ENCODE results near the gene MCOLN2.

Gene MCOLN2

DNA sequence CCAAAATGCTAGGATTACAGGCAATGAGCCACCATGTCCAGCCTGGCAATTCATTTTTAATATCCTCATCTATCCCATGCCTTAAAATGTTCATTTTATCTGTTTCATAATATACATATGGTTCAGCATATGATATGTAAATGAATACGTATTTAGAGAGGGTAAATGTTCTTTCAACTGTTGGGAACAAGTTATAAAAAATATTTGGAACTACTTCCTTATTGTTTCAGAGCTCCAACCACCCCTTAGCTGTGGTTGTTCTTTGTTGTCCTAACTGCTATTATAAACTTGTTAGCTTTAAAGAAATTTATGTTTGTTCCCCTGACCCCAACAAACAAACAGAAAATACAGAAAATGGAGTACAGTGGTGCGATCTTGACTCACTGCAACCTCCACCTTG, 14.5 kb downstream of the MCOLN2 start:
- no peak for DNase-seq

DNA sequence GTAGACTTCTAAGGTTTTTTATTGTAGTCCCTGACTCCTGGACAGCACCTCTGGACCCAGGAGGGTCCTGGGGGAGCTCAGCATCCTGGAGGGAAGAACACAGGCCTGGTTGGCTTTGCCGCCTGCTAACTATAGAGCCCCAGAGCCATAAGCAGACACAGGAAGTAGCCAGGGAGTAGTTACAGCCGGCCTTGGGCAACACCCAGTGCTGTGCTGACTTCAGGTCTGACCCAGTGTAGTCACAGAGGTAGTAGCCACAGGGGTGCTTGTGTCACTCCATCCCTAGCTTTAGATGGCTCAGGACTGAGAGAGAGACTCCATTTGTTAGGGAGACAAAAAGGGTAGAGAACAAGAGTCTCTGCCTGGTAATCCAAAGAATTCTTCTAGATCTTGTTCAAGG, 21.9 kb downstream of the MCOLN2 start:
- DNase-seq: no peak

DNA sequence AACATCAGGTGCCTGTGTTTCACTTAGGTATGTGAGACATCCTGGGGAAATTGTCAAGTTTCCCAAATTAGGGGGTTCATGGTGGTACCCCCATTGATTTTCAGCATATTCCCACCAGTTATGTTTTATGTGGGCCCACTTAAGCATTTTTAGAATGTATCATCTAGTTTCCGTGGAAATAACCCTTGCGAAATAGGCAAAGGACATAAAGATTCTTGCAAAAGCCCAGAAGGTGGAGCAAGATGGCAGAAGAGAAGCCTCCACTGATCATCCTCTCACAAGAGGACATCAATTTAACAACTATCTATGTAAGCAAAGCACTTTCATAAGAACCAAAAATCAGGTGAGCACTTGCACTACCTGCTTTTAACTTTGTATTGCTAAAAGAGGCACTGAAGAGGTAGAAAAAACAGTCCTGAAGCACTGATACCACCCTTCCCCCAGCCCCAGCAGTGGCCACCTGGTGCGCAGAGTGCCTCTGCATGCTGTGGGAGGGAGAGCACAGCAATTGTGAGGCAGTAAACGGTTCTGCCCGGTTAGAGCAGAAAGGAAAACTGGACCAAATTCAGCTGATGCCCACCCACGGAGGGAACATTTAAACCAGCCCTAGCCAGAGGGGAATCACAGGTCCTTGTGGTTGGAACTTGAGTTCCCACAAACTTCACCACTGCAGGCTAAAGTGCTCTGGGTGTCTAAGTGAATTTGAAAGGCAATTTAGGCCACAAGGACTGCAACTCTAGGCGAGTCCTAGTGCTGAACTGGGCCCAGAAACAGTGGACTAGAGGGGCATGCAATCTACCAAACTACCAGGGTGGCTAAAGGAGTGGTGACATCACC, 23.2 kb downstream of the MCOLN2 start:
- DNase-seq: no peak

DNA sequence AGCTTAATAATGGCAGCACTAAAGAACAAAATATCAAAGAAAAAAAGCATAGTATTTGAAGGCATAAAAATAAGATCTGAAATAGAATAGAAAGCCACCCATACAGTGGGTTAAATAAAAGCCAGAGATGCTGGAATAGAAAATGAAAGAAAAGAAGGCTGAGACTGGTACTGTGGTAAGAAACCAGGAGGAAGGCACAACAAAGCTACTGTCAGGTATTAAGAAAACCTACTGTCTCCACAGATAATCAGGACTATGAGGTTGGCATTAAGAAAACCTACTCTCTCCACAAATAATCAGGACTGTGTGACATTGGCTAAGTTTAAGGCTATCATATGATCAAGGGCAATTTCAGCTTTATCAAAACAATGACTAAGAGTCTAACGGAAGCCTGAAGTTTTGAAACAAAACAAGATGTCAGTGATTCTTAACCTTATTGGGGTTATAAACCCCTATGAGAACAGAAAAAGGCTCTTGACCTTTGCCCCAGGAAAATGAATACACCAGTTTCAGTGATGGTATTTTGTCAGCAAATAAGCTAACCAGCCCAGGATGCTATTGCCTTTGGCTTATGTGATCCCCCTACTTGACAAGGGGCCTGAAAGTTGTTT, 24.4 kb downstream of the MCOLN2 start:
- no peak for DNase-seq

DNA sequence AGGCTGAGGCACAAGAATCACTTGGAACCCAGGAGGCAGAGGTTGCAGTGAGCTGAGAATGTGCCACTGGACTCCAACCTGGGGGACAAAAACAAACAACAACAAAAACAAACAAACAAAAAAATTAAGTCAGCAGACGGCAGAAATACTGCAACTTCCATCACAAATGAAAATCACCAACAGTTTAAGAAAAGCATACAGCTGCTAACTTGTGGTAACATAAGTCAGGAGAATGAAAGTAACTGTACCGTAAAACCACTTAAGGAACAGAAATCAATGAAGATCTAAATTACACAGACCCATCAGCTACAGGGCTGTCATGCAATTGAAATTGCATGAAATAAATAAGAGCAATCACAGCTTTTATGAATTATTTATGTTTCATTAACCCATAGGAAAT, 25.0 kb downstream of the MCOLN2 start:
- DNase-seq: no peak

DNA sequence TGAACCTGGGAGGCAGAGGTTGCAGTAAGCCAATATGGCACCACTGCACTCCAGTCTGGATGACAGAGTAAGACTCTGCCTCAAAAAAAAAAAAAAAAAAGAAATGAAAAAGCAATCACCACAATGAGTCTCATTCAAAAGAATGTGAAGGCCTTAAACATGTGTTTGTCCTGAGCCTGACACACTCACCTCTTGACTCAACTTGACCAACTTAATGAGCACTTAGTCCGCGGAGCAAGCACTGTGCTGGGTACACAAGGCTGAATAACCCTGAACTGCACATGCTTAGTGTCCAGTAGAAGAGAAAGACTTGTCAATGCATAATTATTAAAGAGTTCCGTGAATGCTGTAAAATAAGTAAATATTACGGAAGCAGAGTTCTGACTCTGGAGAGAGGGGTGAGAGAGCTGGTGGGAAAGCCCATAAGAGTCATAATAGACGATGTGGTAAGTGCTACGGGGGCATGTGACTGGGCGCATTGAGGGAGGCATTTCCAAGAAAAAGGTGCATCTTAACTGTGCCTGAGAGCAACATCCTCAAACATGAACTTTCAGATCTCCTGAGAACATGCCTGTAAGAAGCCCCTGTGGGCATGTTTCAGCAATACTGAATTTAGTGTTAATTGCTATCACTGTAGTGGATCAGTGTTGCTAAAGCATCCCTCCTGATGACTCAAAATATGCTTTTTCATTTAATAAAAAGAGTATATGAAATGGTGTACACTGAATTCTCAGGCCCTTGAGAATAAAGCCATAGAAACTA, 27.2 kb downstream of the MCOLN2 start:
- no peak for DNase-seq

DNA sequence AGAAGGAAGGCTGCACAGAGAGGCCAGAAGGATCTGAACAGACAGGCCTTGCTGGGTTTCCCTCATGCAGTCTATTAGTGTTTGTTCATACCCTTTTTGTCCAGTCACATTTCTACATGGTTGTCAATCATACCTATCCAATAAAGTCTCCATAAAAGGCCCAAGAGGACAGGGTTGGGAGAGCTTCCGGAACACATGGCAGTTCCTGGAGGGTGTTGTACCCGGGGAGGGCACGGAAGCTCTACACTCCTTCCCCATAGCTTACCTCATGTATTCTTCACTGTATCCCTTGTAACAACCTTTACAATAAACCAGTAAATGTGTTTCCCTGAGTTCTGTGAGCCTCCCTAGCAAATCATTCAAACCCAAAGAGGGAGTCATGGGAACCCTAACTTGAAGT, 28.0 kb downstream of the MCOLN2 start:
- DNase-seq: no peak

DNA sequence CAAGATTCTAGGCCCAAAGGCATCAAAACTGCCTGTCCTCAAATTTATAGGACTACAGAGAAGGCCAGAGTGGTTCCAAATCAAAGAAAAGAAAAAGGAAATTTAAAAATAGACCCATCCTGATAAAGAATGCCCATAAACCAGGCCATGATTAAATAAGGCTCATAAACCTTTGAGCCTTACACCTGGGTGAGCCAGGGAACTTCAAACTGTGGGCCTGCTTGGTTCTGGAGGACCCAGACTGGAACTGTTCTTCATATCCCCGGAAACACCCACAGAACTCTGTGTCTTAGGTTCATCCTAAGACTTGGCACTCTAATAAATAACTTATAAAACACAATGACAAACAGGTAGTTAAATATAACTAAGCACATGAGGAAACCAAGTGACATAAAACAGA, 28.8 kb downstream of the MCOLN2 start:
- no peak for DNase-seq

DNA sequence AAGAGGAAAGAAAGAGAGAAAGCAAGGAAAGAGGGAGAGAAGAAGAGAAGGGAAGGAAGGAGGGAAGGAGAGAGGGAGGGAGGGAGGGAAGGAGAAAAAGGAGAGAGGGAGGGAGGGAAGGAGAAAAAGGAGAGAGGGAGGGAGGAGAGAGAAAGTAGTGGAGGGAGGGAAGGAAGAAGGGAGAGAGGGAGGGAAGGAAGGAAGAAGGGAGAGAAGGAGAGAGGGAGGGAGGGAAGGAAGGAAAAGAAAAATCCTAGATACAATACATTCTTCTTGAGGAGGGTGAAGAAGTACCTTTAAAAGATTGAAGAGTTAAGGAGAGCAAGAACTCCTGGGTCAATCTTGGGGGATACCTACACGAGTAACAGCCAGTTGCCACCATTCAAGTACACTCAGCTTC, 29.2 kb downstream of the MCOLN2 start:
- DNase-seq: no peak

DNA sequence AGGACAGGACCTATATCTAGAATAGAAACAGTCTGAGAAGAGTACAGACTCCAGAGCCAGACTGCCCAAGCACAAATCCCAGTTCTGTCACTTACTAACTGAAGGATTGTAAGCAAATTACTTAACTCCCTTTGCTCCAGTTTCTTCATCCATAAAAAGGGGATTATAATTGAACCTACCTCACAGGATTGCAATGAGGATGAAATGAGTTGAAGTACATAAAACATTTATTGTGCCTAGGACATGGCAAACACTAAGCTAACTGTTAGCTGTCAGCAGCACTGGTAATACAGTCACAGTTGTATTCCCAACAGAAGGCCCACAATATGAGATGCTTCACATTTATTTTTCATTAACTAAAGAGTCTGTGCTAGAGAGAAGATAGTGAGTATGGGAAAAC, 33.9 kb downstream of the MCOLN2 start:
- no peak for DNase-seq

DNA sequence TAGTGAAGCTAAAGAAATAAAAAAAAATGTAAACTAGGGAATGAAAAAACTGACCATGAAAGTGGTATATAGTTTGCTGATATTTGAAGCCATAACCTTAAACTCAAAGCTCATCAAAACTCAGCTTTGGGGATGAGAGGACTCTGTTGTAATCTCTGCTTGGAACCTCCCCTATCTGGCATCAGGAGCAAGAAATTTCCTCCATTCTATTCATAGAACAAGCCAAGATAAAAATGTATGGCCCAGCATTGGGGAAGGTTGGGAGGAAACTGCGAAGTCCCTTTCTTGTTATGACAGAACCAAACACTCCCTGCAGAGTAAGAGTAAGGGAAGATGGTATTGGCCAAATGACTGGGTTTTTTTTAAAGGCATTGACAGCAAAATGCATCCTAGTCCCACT, 35.6 kb downstream of the MCOLN2 start:
- DNase-seq: no peak

DNA sequence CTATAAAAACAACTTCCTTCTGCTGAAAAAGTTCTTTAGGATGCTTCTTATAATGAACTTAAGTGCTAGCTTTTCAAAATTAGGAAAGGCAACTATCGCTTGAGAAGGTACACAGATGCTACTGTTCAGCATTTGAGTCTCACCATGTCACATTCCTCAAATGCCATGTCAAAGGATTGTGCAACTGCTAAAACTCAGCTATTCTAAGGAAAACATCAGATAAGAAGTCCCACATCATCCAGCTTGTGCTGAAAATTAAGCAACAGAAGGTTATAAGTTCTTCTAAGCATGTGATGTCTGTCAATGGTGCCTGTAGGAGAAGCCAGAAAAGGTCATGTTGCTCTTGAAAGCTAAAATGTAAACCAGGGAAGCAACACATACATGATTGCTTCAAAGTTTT, 36.5 kb downstream of the MCOLN2 start:
- no peak for DNase-seq

DNA sequence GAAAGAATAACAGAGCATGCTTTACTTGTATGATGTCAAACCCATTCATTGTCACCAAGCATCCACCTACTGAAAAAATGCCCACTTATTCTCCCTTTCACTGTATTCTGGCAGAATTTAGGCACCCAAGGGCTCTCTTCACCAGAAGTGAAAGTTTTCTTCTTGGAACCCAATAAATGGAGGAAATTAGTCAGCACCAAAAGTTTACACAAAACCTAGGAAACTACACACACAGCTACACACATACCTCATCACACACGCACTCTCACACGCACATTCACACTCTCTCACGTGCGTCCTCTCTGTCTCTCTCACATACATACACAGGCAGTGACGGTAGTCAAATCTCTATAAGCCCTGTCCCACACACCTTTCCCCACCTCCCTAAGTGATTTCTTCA, 37.6 kb downstream of the MCOLN2 start:
- peak; percentile 33 for DNase-seq

DNA sequence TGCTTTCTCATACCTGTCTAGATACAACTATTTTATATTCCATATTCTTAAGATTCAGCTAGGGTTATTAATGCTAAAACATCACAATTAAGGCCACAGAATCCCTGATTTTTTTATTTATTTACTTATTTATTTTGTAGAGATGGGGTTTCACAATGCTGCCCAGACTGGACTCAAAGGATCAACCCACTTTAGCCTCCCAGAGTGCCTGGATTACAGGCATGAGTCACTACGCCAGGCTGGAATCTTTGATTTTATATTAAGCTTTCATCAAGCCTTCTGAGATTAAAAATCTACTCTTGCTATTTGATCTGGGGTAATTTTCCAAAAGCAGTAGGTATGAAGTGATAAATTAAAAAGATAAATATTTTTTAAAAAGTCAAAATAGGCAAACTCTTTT, 38.9 kb downstream of the MCOLN2 start:
- DNase-seq: no peak

DNA sequence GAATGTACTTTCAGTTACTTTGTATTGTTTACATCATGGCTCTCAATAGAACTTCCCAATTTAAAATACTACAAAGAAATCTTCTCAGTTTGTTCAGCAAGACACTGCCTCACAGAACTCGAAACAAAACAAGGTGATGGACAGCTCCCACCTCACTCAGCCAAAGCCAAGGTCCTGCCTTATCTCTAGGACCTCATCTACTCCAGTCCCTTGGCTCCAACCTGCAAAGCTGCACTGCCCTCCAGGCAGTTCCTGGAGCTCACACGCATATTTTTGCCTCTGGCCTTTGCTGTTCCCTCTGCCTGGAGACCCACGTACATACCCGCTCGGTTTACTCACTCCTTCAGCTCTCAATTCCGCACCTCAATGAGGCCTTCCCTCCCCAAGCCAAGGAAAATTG, 40.3 kb downstream of the MCOLN2 start:
- no peak for DNase-seq

DNA sequence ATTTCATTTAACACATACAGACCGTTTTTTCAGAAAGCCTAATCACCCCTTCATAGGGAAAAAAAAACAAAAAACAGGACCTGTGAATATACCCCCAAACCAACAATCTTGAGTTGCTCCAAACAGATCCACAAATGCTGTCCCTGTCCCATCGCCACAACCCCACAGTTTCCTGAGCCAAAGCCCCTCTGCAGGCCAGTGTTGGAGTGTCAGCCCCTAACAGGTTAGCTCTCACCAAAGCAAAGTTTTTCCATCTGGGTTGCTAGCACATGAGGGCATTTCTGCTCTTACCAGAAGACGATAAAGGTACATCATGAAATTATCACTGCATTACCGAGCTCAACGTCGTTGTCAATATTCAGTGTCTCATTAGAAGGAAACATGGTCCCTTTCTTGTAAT, 40.8 kb downstream of the MCOLN2 start:
- no peak for DNase-seq

DNA sequence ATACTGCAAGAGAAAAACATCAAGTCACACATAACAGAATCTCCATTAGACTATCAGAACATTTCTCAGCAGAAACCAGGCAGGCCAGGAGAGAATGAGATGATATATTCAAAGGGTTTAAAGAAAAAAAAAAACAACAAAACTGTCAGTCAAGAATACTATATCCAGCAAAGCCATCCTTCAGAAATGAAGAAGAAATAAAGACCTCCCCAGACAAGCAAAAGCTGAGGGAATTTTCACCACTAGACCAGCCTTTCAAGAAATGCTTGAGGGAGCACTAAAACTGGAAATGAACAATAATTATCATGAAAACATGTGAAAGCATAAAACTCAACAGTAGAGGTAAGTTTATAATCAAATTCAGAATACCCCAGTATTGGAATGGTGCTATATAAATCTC, 47.2 kb downstream of the MCOLN2 start:
- no peak for DNase-seq

DNA sequence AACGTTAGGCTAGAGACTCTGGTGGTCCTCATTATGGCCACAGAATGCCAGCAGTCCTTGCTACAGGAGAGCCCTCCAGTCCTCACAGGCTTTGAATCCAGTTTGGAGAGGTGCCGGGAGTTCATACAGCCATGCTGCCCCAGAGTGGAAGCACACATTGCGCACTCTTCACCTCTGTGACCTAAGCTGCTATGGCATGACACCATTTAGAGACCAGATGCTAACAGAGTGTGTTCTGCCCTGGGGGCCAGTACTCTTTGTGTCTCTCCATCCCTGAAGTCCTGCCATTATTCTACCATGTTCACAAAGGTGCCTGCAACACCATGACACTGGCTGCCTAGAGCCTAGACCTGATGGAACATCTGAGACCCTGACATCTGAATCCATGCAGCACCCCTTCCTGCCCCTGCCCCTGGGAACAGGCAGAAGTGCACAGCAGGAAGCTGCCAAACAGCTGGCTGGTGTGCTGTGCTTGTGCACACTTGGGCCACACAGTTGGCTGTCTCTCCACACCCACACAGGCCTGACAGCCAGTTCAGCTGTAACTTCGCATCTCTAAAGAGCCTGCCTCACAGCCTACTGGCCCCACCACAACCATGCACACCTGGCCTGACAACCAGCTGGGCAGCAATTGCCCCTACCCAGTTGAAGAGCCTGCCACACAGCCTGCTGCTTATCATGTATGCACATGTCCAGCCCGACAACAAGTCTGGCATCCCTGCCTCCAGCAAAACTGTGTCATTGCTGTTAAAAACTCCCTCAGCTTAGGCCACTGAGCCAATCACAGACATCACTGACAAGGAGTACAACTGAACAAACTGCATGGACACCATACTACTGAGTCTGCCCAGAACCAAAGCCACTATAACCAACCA, 49.1 kb downstream of the MCOLN2 start:
- DNase-seq: no peak

DNA sequence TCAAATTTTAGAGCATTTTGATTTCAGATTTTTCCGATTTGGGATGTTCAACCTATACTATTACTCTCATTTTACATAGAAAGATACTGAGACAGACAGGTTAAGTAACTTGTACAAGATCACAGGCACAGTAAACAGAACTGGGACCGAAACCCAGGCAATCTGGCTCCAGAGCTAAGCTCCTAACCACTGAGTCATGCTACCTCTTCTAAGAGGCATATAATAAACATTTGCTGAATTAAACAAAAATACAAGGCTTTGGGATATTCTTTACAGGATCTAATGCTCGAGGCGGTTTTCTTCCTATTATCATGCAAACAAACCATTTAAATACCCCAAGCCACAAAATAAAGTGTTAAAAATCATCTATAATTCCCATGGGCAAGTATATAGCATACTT, 50.3 kb downstream of the MCOLN2 start:
- no peak for DNase-seq

DNA sequence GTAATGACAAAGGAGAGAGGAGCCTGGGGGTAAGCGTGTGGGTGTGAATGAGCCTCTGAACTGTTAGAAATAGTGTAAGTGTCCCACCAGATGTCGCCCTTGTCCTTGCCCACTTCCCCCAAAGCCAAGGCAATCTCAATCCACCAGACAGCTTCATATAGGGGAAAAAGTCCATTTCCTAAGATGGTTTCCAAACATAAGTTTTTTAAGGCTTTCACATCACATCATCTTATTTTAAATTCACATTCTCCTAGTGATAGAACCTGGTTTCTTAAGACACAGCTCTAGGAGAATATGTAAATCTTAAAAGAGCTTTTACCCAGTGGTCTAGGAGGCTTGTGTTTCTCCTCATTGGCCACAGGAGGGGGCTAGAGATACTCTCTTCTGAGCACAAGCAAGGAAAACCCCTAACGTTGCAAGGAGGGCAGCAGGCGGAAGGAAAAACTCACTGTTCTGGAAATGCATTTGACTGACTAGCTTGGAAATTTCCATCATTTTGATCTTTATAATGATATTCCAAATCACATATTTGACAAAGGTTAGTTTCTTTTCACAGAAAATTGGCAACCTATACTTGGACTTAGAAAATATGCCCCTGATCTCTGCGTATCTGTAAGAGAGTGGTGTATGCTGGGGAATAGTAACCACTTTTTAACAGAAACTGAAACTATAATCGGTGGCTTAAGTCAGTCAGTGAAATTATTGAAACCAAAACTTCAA, 52.0 kb downstream of the MCOLN2 start:
- peak; percentile 59 for DNase-seq

DNA sequence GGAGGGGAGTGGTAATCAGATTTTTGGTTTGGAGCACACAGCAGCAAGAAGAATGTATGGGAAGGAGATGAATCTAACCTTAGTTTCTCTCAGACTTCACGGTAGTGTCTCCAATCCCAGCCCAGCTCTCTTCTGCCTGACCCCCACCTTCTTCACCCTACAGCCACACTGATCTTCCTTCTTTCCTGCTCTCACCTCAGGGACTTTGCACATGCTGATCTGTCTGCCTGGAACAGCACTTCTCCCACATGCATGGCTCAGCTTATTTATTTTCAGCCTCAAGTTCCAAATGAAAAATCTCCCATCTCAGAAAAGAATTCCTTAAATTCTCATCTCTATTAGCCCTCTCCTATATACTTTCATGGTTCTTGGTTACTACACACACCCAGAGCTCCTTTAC, 55.1 kb downstream of the MCOLN2 start:
- DNase-seq: no peak

DNA sequence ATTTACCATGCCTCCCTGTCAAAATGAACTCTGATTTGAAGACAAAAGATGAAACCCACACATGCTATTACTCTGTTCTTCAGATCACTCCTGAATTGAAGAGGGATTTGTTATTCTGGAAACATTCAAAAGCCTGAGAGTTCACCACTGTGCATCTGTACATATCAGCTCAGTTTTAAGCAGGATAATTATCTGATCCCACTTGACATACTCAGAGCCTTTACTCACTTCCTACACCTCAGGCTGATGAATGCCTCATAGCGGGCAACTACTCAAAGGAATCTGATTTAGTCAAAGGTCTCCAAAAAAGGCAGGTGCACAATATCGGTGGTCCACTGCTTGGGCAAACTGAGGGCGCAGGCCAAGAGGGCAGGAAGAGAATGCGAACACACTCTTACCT, 56.4 kb downstream of the MCOLN2 start:
- no peak for DNase-seq

All from activated naive CD4-positive, alpha-beta T cell treated with anti-CD3 and anti-CD28 coated beads, Interleukin-2, amount 50 U/mL, for 16 hours (primary cell).